ENCODE measurements around the gene COG5.

Gene COG5

DNA sequence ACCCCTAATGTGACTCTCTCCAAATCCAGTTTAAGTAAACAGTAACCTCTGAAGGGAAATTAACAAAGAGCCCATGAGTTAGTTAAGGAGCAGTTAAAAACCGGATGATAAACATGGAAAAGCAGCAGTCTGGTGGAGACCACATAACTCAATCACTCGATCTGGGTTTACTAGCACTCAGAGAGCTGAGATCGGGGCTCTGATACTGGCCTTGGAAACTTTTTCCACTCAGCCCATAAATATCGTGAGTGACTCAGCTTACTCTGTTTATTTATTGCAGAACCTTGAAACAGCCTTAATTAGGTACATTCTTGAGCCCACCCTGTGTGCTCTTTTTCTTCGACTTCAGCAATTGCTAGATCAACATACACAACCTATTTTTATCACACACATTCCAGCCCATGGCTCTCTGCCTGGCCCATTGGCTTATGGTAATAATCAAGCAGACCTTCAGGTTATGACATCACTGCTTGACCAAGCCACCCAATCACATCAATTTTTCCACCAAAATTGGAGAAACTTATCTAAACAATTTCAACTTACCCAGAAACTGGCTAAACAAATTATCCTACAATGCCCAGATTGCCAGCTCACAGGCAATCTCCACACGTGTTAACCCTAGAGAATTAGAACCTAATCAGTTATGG is 176.0 kb downstream of the COG5 start (continued):
- TF ChIP-seq, protein P1, sequence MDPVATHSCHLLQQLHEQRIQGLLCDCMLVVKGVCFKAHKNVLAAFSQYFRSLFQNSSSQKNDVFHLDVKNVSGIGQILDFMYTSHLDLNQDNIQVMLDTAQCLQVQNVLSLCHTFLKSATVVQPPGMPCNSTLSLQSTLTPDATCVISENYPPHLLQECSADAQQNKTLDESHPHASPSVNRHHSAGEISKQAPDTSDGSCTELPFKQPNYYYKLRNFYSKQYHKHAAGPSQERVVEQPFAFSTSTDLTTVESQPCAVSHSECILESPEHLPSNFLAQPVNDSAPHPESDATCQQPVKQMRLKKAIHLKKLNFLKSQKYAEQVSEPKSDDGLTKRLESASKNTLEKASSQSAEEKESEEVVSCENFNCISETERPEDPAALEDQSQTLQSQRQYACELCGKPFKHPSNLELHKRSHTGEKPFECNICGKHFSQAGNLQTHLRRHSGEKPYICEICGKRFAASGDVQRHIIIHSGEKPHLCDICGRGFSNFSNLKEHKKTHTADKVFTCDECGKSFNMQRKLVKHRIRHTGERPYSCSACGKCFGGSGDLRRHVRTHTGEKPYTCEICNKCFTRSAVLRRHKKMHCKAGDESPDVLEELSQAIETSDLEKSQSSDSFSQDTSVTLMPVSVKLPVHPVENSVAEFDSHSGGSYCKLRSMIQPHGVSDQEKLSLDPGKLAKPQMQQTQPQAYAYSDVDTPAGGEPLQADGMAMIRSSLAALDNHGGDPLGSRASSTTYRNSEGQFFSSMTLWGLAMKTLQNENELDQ (tag by site-specific recombination; IDR thresholded peaks at IDR 0.05; ENCODE audit: low read depth), result no peak
- no peak for TF ChIP-seq ZNF768 (tag by site-specific recombination; IDR thresholded peaks at IDR 0.05)
- TF ChIP-seq, protein P2, sequence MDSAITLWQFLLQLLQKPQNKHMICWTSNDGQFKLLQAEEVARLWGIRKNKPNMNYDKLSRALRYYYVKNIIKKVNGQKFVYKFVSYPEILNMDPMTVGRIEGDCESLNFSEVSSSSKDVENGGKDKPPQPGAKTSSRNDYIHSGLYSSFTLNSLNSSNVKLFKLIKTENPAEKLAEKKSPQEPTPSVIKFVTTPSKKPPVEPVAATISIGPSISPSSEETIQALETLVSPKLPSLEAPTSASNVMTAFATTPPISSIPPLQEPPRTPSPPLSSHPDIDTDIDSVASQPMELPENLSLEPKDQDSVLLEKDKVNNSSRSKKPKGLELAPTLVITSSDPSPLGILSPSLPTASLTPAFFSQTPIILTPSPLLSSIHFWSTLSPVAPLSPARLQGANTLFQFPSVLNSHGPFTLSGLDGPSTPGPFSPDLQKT (IDR thresholded peaks at IDR 0.05; ENCODE audit: borderline replicate concordance, low read depth, low read length), result no peak
- TF ChIP-seq, protein P3, sequence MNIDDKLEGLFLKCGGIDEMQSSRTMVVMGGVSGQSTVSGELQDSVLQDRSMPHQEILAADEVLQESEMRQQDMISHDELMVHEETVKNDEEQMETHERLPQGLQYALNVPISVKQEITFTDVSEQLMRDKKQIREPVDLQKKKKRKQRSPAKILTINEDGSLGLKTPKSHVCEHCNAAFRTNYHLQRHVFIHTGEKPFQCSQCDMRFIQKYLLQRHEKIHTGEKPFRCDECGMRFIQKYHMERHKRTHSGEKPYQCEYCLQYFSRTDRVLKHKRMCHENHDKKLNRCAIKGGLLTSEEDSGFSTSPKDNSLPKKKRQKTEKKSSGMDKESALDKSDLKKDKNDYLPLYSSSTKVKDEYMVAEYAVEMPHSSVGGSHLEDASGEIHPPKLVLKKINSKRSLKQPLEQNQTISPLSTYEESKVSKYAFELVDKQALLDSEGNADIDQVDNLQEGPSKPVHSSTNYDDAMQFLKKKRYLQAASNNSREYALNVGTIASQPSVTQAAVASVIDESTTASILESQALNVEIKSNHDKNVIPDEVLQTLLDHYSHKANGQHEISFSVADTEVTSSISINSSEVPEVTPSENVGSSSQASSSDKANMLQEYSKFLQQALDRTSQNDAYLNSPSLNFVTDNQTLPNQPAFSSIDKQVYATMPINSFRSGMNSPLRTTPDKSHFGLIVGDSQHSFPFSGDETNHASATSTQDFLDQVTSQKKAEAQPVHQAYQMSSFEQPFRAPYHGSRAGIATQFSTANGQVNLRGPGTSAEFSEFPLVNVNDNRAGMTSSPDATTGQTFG (tag by site-specific recombination; IDR thresholded peaks at IDR 0.05; ENCODE audit: borderline replicate concordance), result no peak
- TF ChIP-seq ZBTB17 (tag by site-specific recombination; IDR thresholded peaks at IDR 0.05), result peak; percentile 84
- TF ChIP-seq, protein P4, sequence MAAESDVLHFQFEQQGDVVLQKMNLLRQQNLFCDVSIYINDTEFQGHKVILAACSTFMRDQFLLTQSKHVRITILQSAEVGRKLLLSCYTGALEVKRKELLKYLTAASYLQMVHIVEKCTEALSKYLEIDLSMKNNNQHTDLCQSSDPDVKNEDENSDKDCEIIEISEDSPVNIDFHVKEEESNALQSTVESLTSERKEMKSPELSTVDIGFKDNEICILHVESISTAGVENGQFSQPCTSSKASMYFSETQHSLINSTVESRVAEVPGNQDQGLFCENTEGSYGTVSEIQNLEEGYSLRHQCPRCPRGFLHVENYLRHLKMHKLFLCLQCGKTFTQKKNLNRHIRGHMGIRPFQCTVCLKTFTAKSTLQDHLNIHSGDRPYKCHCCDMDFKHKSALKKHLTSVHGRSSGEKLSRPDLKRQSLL (tag by site-specific recombination; IDR thresholded peaks at IDR 0.05), result peak; percentile 27; the same call in 1 of the 2 replicates
- no peak for TF ChIP-seq ZFP37 (tag by site-specific recombination; IDR thresholded peaks at IDR 0.05)
- TF ChIP-seq EGR2 (tag by site-specific recombination; IDR thresholded peaks at IDR 0.05; ENCODE audit: low read depth), result no peak
- TF ChIP-seq REPIN1 (tag by site-specific recombination; IDR thresholded peaks at IDR 0.05; ENCODE audit: low read depth), result no peak
- TF ChIP-seq ZNF571 (tag by site-specific recombination; IDR thresholded peaks at IDR 0.05), result no peak
- no peak for TF ChIP-seq GLIS2 (tag by site-specific recombination; IDR thresholded peaks at IDR 0.05)
- TF ChIP-seq ZSCAN23 (tag by site-specific recombination; IDR thresholded peaks at IDR 0.05), result no peak

DNA sequence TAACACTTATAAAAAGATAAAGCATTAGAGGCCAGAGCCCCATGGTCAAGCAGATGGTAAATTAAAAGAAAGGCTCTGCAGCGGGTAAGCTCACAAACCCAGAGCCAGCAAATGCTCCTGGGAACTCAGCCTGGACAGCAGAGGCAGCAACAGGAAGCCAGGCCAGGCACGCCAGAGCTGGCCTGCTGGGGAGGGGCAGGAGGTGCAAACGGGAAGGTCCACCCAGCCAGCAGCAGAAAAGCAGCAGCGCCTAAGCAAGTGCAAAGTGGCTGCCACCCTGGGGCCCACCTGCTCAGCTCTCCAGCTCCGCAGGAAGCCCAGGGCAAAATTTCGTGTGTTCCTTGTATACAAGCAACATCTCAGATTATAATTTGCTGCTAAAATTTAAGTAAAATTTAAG is 176.6 kb downstream of the COG5 start:
- no peaks in the 10 kb centered on the region for H3K9me3 ChIP-seq (ENCODE audit: control insufficient read depth, insufficient read depth, low read depth, low read length)
- CTCF ChIA-PET, result no interaction called here
- peaks cover 4% of the 10 kb centered on the region; the same call in 1 of the 2 replicates for H3K4me1 ChIP-seq (ENCODE audit: control insufficient read depth, insufficient read depth, low read length)
- H3K36me3 ChIP-seq (ENCODE audit: control insufficient read depth in 2 of 2, insufficient read depth in 1 of 2, low read length in 2 of 2), result no peaks in the 10 kb centered on the region
- POLR2A ChIA-PET, result interaction anchor here (1.4 kb wide), 1 partner anchor 13 kb away, joined by 3 read pairs; no protein-coding TSS in a partner anchor
- TF ChIP-seq ZNF341 (tag by site-specific recombination; IDR thresholded peaks at IDR 0.05; ENCODE audit: low read depth) (peak; percentile 57), SETDB1 (IDR thresholded peaks at IDR 0.05; ENCODE audit: insufficient read length, low read length) (no peak), ZNF585B (tag by site-specific recombination; IDR thresholded peaks at IDR 0.05) (peak; percentile 63), ZNF423 (tag by site-specific recombination; IDR thresholded peaks at IDR 0.05) (peak; percentile 37), ZNF157 (tag by site-specific recombination; IDR thresholded peaks at IDR 0.05) (no peak)
- peak overlapping the region; percentile 47 for H3K27ac ChIP-seq (ENCODE audit: extremely low read depth, low read depth, low read length)
- no peak overlapping the region for H3K4me3 ChIP-seq (ENCODE audit: low read depth, low read length)

Measured in HEK293 (cell line).